K562 (cell line): ENCODE results near the gene PRKCQ. TPM values are rescaled to one million over a fixed set of nuclear protein-coding genes. Genes with fewer than 3 reads are reported as not detected.

Experiments
- AFF4 ChIP-seq: sonication (generic); formaldehyde crosslinking; IDR thresholded peaks from 2 replicates; pipeline ENCODE4 v1.8.0; 2023; ENCODE audit warnings: mild to moderate bottlenecking, missing genetic modification reagents
- BCL6 ChIP-seq: fragments of 250-450 bp; sonication (Bioruptor Pico); IDR thresholded peaks from 2 replicates; pipeline ENCODE4 v1.4.0; 2020
- CBX3 ChIP-seq, 2 experiments: IDR thresholded peaks; 1 replicate in 1 of 2; 2 replicates in 1 of 2; pipeline ENCODE4 v1.6.1; 2012; ENCODE audit warnings: inconsistent platforms in 2 of 2, low read length in 2 of 2, borderline replicate concordance in 1 of 2, control low read depth in 1 of 2
- CCNT2 ChIP-seq: IDR thresholded peaks from 2 replicates; pipeline ENCODE4 v1.6.1; 2011; ENCODE audit warnings: borderline replicate concordance, low read depth, mild to moderate bottlenecking, moderate library complexity, mixed read lengths, low read length; ENCODE audit not compliant: insufficient read length; ENCODE audit errors: extremely low read depth
- FOXK2 ChIP-seq, 2 experiments: fragments of 450-650 bp; IDR thresholded peaks in 1 of 2; conservative IDR thresholded peaks in 1 of 2; 2 replicates each; pipeline ENCODE4 v1.6.1; 2016; ENCODE audit warnings: low read depth in 2 of 2, mild to moderate bottlenecking in 1 of 2
- GABPB1 ChIP-seq: sonication (generic); formaldehyde crosslinking; IDR thresholded peaks from 2 replicates; pipeline ENCODE4 v1.8.0; 2022; ENCODE audit warnings: mild to moderate bottlenecking, missing genetic modification reagents
- GATAD2B ChIP-seq: fragments of 450-650 bp; IDR thresholded peaks from 2 replicates; pipeline ENCODE4 v1.6.1; 2017; ENCODE audit warnings: mild to moderate bottlenecking, borderline replicate concordance
- MEF2D ChIP-seq: conservative IDR thresholded peaks from 2 replicates; pipeline ENCODE4 v1.6.1; 2016; ENCODE audit warnings: low read depth, missing genetic modification characterization, missing compliant biosample characterization
- NR4A1 ChIP-seq, 2 experiments: fragments of 250-450 bp in 1 of 2; fragments of 450-650 bp in 1 of 2; sonication (Bioruptor Pico) in 1 of 2; IDR thresholded peaks; 2 replicates each; pipeline versions ENCODE4 v1.4.0 to v1.6.1; 2016 to 2020; ENCODE audit warnings: mild to moderate bottlenecking in 2 of 2, missing compliant biosample characterization in 1 of 2, missing genetic modification characterization in 1 of 2, moderate library complexity in 1 of 2
- POLR2AphosphoS2 ChIP-seq: IDR thresholded peaks from 2 replicates; pipeline ENCODE4 v1.6.1; 2012; ENCODE audit warnings: low read length, improper control_type of control experiment
- RNF2 ChIP-seq: sonication (generic); IDR thresholded peaks from 2 replicates; pipeline ENCODE4 v1.6.1; 2016
- SRSF7 ChIP-seq: fragments of 200-400 bp; formaldehyde crosslinking; optimal IDR thresholded peaks from 2 replicates; pipeline ENCODE3; 2017; ENCODE audit warnings: mild to moderate bottlenecking, low read depth, low read length
- ZNF316 ChIP-seq: fragments of 450-650 bp; IDR thresholded peaks from 2 replicates; pipeline ENCODE4 v1.6.1; 2016
- ZSCAN32 ChIP-seq: fragments of 450-650 bp; formaldehyde crosslinking; IDR thresholded peaks from 2 replicates; pipeline ENCODE4 v1.4.0; 2020; ENCODE audit warnings: mild to moderate bottlenecking, moderate library complexity
- polyA plus RNA-seq, 8 experiments: library from polyadenylated mRNA; depleted of rRNA in 4 of 8; stranded (reverse) in 5 of 8; unstranded in 3 of 8; fragments of >200 nt; fragmentation: Nextera tagmentation in 2 of 8; fragmentation: Illumina TruSeq in 1 of 8; extraction: Ambion mirVana in 2 of 8; extraction: Trizol in 1 of 8; gene quantifications; 2 replicates each; pipeline versions ENCODE4 v1.2.1 to v1.2.3, GENCODE V29; 2011 to 2014; ENCODE audit warnings: inconsistent platforms in 1 of 8, missing spikeins in 1 of 8
- total RNA-seq, 7 experiments: library from RNA; depleted of rRNA in 6 of 7; stranded (reverse); fragments of >200 nt in 6 of 7; fragmentation: Illumina TruSeq in 2 of 7; extraction: Trizol in 2 of 7; gene quantifications; 2 replicates each; pipeline versions ENCODE4 v1.2.1 to v1.2.3, GENCODE V29; 2011 to 2021; ENCODE audit warnings: low replicate concordance in 1 of 7
- TF ChIP-seq, protein P1 (sequence below), 2 experiments: fragments of 450-650 bp in 1 of 2; sonication (generic) in 1 of 2; formaldehyde crosslinking; conservative IDR thresholded peaks; 2 replicates each; pipeline versions ENCODE4 v1.4.0 to v1.8.1; 2020 to 2022; ENCODE audit warnings: mild to moderate bottlenecking in 1 of 2, missing genetic modification reagents in 1 of 2

PRKCQ gene
- total and polyA plus RNA-seq, 9 of the 15 experiments (the other 6 are each of a cell fraction or from before 2014, with no cell fraction given) = 4.4 to 23.3 (median 14.6) TPM

- TF ChIP-seq CBX3 (IDR thresholded peaks at IDR 0.05; ENCODE audit: borderline replicate concordance in 1 of 2, low read length in 2 of 2) = no peak
- TF ChIP-seq ZNF316 = no peak
- peak; percentile 19; the same call in 1 of the 2 replicates for TF ChIP-seq RNF2
- no peak for TF ChIP-seq CCNT2
- TF ChIP-seq, protein P1, sequence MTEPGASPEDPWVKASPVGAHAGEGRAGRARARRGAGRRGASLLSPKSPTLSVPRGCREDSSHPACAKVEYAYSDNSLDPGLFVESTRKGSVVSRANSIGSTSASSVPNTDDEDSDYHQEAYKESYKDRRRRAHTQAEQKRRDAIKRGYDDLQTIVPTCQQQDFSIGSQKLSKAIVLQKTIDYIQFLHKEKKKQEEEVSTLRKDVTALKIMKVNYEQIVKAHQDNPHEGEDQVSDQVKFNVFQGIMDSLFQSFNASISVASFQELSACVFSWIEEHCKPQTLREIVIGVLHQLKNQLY (CRISPR knock-in tag; conservative IDR thresholded peaks at IDR 0.05) = no peak
- TF ChIP-seq MEF2D (tag) = 0 out of 2 replicates have a peak, but pooled peaks have one; percentile 14
- no peak for TF ChIP-seq POLR2AphosphoS2
- TF ChIP-seq AFF4 (CRISPR knock-in tag) = peak; percentile 58; the same call in 1 of the 2 replicates
- TF ChIP-seq GATAD2B = no peak
- TF ChIP-seq SRSF7 = no peak
- no peak for TF ChIP-seq NR4A1 (CRISPR knock-in tag; IDR thresholded peaks at IDR 0.05)
- TF ChIP-seq NR4A1 (tag; IDR thresholded peaks at IDR 0.05) = no peak
- TF ChIP-seq GABPB1 (CRISPR knock-in tag) = peak; percentile 42
- TF ChIP-seq BCL6 (CRISPR knock-in tag) = no peak
- peak in 1 of 2 experiments; percentile 22; a peak in 1 of 4 replicates for TF ChIP-seq FOXK2 (conservative IDR thresholded peaks at IDR 0.05 in 1 of 2, IDR thresholded peaks at IDR 0.05 in 1 of 2; ENCODE audit: low read depth in 2 of 2)
- no peak for TF ChIP-seq ZSCAN32
Observed at GRCh38 chr10:6514844-6515780, 65.0 kb downstream of the PRKCQ start (continued).
